Activated T-cell treated with anti-CD3 and anti-CD28 coated beads, Interleukin-2, amount 50 U/mL, for 72 hours (primary cell): Measurements from ENCODE around the gene MBD6. TPM values are rescaled to one million over a fixed set of nuclear protein-coding genes. Genes with fewer than 3 reads are reported as not detected.
A peak's percentile ranks its signal among the peaks of the same experiment; 100 is the strongest.
"Not testable (repeated sequence)": the region's sequence is repeated elsewhere in the genome, so short reads cannot be mapped to it uniquely, and the experiment has no call there.

Experiments used
- ATAC-seq, 2 donors: fragments of 150-1000 bp; cut with Tn5 transposase; replicated peaks in 1 of 2; 2 replicates each; pipeline ENCODE4 v1.10.0; 2021; ENCODE audit warnings: moderate library complexity in 2 of 2, mild to moderate bottlenecking in 1 of 2
- DNase-seq, 2 donors: peaks; one replicate each; pipeline ENCODE4 v3.0.0; 2021 to 2022; ENCODE audit warnings: mixed read lengths in 1 of 2
- H3K27ac Mint-ChIP-seq: one replicate; pipeline ENCODE4 v1.8.0; 2022; ENCODE audit warnings: mild to moderate bottlenecking, moderate library complexity, mixed read lengths
- H3K27me3 Mint-ChIP-seq: one replicate; pipeline ENCODE4 v1.8.0; 2022; ENCODE audit warnings: low read depth, mixed read lengths
- H3K36me3 Mint-ChIP-seq, 2 donors: one replicate each; pipeline ENCODE4 v1.8.0; 2022; ENCODE audit warnings: mixed read lengths in 2 of 2, mild to moderate bottlenecking in 1 of 2; ENCODE audit not compliant: insufficient read depth in 2 of 2
- H3K4me1 Mint-ChIP-seq: one replicate; pipeline ENCODE4 v1.8.0; 2022; ENCODE audit warnings: low read depth, mixed read lengths
- H3K4me3 Mint-ChIP-seq, 2 donors: one replicate each; pipeline ENCODE4 v1.8.0; 2022; ENCODE audit warnings: mild to moderate bottlenecking in 2 of 2, mixed read lengths in 2 of 2, moderate library complexity in 2 of 2
- H3K9me3 Mint-ChIP-seq, 2 donors: one replicate each; pipeline ENCODE4 v1.8.0; 2022; ENCODE audit warnings: mixed read lengths in 2 of 2
- total RNA-seq, 2 donors: library from RNA; stranded (reverse); gene quantifications; one replicate each; pipeline ENCODE4 v1.2.3, GENCODE V29; 2022

MBD6 gene
- total RNA-seq, 2 donors from 2014 or later: 131 to 148 TPM

GRCh38 chr12:57496822-57497221, 25.8 kb upstream of the MBD6 start:
- peaks cover 16% of the 10 kb centered on the region for H3K4me1 Mint-ChIP-seq
- no peak for DNase-seq
- peaks cover 28 to 64% of the 10 kb centered on the region in 2 donors for H3K36me3 Mint-ChIP-seq
- no peaks in the 10 kb centered on the region for H3K27me3 Mint-ChIP-seq
- peak overlapping the region; percentile 17 for H3K27ac Mint-ChIP-seq
- peak in 1 of 2 donors; percentile 58 for ATAC-seq
- H3K9me3 Mint-ChIP-seq: no peaks in the 10 kb centered on the region
- no peak overlapping the region for H3K4me3 Mint-ChIP-seq

GRCh38 chr12:57497223-57498131, 25.1 kb upstream of the MBD6 start:
- Mint-ChIP-seq H3K36me3 (peaks cover 31 to 66% of the 10 kb centered on the region in 2 donors), H3K27ac (peak overlapping the region; percentile 17), H3K9me3 (no peaks in the 10 kb centered on the region), H3K4me3 (no peak overlapping the region), H3K27me3 (no peaks in the 10 kb centered on the region), H3K4me1 (peaks cover 16% of the 10 kb centered on the region)
- ATAC-seq (no peak), DNase-seq (no peak)

GRCh38 chr12:57498132-57498502, 24.5 kb upstream of the MBD6 start:
- H3K4me1 Mint-ChIP-seq: peaks cover 11% of the 10 kb centered on the region
- H3K9me3 Mint-ChIP-seq: no peaks in the 10 kb centered on the region
- H3K36me3 Mint-ChIP-seq: peaks cover 28 to 64% of the 10 kb centered on the region in 2 donors
- no peak overlapping the region for H3K27ac Mint-ChIP-seq
- H3K27me3 Mint-ChIP-seq: no peaks in the 10 kb centered on the region
- ATAC-seq: no peak
- DNase-seq: no peak
- H3K4me3 Mint-ChIP-seq: no peak overlapping the region

- ATAC-seq: no peak
- H3K27ac Mint-ChIP-seq: peak overlapping the region; percentile 23
These were observed 24.1 kb upstream of the MBD6 start for GRCh38 chr12:57498571-57498970.

GRCh38 chr12:57500213-57500612, 22.4 kb upstream of the MBD6 start:
- H3K4me1 Mint-ChIP-seq: peaks cover 11% of the 10 kb centered on the region
- H3K27ac Mint-ChIP-seq: no peak overlapping the region
- no peaks in the 10 kb centered on the region for H3K9me3 Mint-ChIP-seq
- peaks cover 31 to 79% of the 10 kb centered on the region in 2 donors for H3K36me3 Mint-ChIP-seq
- ATAC-seq: no peak
- no peak for DNase-seq
- H3K4me3 Mint-ChIP-seq: no peak overlapping the region
- H3K27me3 Mint-ChIP-seq: no peaks in the 10 kb centered on the region

More at GRCh38 chr12:57498571-57498970, 24.1 kb upstream of the MBD6 start:
- no peaks in the 10 kb centered on the region for H3K9me3 Mint-ChIP-seq
- peaks cover 28 to 67% of the 10 kb centered on the region in 2 donors for H3K36me3 Mint-ChIP-seq
- DNase-seq: no peak
- H3K4me1 Mint-ChIP-seq: peaks cover 11% of the 10 kb centered on the region
- no peak overlapping the region for H3K4me3 Mint-ChIP-seq
- H3K27me3 Mint-ChIP-seq: no peaks in the 10 kb centered on the region

- not testable (repeated sequence) for DNase-seq, H3K9me3 Mint-ChIP-seq, H3K27me3 Mint-ChIP-seq, H3K27ac Mint-ChIP-seq, H3K4me1 Mint-ChIP-seq, H3K4me3 Mint-ChIP-seq, ATAC-seq
- H3K36me3 Mint-ChIP-seq: peaks cover 25 to 68% of the 10 kb centered on the region in 2 donors
These were observed 20.2 kb upstream of the MBD6 start for GRCh38 chr12:57502311-57502969.

- not testable (repeated sequence) for H3K27ac Mint-ChIP-seq, DNase-seq
These were observed 16.1 kb upstream of the MBD6 start for GRCh38 chr12:57506541-57506940.

GRCh38 chr12:57507796-57508195, 14.8 kb upstream of the MBD6 start:
- not testable (repeated sequence) for H3K27me3 Mint-ChIP-seq, H3K9me3 Mint-ChIP-seq

More at GRCh38 chr12:57506541-57506940, 16.1 kb upstream of the MBD6 start:
- not testable (repeated sequence) for ATAC-seq, H3K4me3 Mint-ChIP-seq, H3K27me3 Mint-ChIP-seq, H3K4me1 Mint-ChIP-seq, H3K9me3 Mint-ChIP-seq
- H3K36me3 Mint-ChIP-seq: peaks cover 12 to 46% of the 10 kb centered on the region in 2 donors

GRCh38 chr12:57511161-57511560, 11.5 kb upstream of the MBD6 start:
- no peak for DNase-seq
- ATAC-seq: no peak
- peaks cover 9% of the 10 kb centered on the region for H3K4me1 Mint-ChIP-seq
- no peak overlapping the region for H3K4me3 Mint-ChIP-seq
- H3K36me3 Mint-ChIP-seq: peaks cover 15 to 30% of the 10 kb centered on the region in 2 donors
- H3K9me3 Mint-ChIP-seq: no peaks in the 10 kb centered on the region
- H3K27ac Mint-ChIP-seq: no peak overlapping the region
- H3K27me3 Mint-ChIP-seq: no peaks in the 10 kb centered on the region

More at GRCh38 chr12:57507796-57508195, 14.8 kb upstream of the MBD6 start:
- not testable (repeated sequence) for H3K4me1 Mint-ChIP-seq, DNase-seq, H3K4me3 Mint-ChIP-seq, H3K27ac Mint-ChIP-seq, ATAC-seq
- peaks cover 15 to 45% of the 10 kb centered on the region in 2 donors for H3K36me3 Mint-ChIP-seq

- Mint-ChIP-seq H3K4me3 (no peak overlapping the region), H3K9me3 (no peaks in the 10 kb centered on the region), H3K4me1 (peaks cover 9% of the 10 kb centered on the region), H3K36me3 (peaks cover 15 to 33% of the 10 kb centered on the region in 2 donors), H3K27ac (peak overlapping the region; percentile 89), H3K27me3 (no peaks in the 10 kb centered on the region)
- DNase-seq (no peak), ATAC-seq (peak in 1 of 2 donors; percentile 20)
These were observed 10.9 kb upstream of the MBD6 start for GRCh38 chr12:57511588-57512325.

GRCh38 chr12:57512665-57513064, 10.0 kb upstream of the MBD6 start:
- Mint-ChIP-seq H3K4me3 (no peak overlapping the region), H3K36me3 (peaks cover 18 to 41% of the 10 kb centered on the region in 2 donors), H3K27ac (peak overlapping the region; percentile 89), H3K4me1 (peaks cover 13% of the 10 kb centered on the region), H3K27me3 (no peaks in the 10 kb centered on the region), H3K9me3 (no peaks in the 10 kb centered on the region)
- ATAC-seq: no peak
- DNase-seq: no peak

GRCh38 chr12:57513266-57513665, 9.4 kb upstream of the MBD6 start:
- Mint-ChIP-seq H3K9me3 (no peaks in the 10 kb centered on the region), H3K4me1 (peaks cover 19% of the 10 kb centered on the region), H3K4me3 (no peak overlapping the region), H3K36me3 (peaks cover 19 to 45% of the 10 kb centered on the region in 2 donors), H3K27ac (peak overlapping the region; percentile 31), H3K27me3 (no peaks in the 10 kb centered on the region)
- ATAC-seq: no peak
- DNase-seq: no peak

- peaks cover 22 to 49% of the 10 kb centered on the region in 2 donors for H3K36me3 Mint-ChIP-seq
- ATAC-seq, H3K9me3 Mint-ChIP-seq, DNase-seq, H3K4me3 Mint-ChIP-seq, H3K27ac Mint-ChIP-seq, H3K27me3 Mint-ChIP-seq: not testable (repeated sequence)
- H3K4me1 Mint-ChIP-seq: peaks cover 23% of the 10 kb centered on the region
These were observed 8.9 kb upstream of the MBD6 start for GRCh38 chr12:57513677-57514076.
